ENCODE measurements around the gene SLC17A9.

The SLC17A9 gene

DNA sequence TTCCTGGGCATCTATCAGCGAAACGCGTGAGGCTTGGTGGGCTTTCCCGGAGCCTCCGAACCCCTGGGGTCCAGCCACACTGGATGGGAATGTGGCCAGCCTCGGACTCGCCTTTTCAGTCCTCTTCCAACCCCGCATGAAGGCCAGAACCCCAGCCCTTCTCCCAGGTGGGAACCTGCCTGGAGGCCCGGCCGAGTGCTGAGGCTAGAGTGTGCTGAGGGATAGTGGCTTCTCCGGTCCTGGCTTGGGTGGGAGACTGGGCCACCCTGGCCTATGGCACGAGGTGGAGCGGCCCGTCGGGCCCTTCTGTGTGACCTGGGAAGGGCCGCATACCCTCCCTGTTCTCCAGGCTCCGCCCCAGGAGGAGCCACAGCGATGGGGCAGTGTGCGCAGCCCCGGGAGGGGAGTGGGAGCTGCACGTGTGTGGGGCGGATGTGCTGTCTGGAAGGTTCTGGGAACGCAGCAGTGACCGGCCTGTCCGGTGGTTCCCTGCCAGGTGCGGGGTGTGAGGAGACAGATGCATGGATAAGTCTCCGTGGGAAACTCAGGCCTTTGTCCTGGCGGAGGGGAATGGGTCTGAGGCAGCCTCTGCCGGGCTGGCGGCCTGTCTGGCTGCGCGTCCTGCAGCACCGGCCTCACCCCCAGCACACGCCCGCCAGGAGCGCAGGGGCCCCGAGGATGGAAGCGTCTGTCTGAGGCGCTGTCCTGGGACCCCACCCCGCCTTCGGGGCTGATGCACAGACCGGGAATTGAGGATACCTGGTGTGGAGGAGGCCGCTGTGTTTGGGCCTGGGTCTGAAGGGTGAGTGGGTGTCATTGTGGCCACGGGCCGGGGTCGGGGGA is 55.4 kb downstream of the SLC17A9 start:
- no peak overlapping the region for H3K4me3 ChIP-seq (ENCODE audit: low read depth, low read length)
- no peak for DNase-seq (ENCODE audit: low read depth)
- no peak for TF ChIP-seq MAX (IDR thresholded peaks at IDR 0.05; ENCODE audit: low read depth, low read length)
- TF ChIP-seq MYC (IDR thresholded peaks at IDR 0.05; ENCODE audit: low read depth, low read length), result no peak
- TF ChIP-seq CTCF (IDR thresholded peaks at IDR 0.05; ENCODE audit: low read depth, low read length), result no peak
- TF ChIP-seq POLR2A (IDR thresholded peaks at IDR 0.05; ENCODE audit: extremely low read depth, insufficient read length), result no peak

DNA sequence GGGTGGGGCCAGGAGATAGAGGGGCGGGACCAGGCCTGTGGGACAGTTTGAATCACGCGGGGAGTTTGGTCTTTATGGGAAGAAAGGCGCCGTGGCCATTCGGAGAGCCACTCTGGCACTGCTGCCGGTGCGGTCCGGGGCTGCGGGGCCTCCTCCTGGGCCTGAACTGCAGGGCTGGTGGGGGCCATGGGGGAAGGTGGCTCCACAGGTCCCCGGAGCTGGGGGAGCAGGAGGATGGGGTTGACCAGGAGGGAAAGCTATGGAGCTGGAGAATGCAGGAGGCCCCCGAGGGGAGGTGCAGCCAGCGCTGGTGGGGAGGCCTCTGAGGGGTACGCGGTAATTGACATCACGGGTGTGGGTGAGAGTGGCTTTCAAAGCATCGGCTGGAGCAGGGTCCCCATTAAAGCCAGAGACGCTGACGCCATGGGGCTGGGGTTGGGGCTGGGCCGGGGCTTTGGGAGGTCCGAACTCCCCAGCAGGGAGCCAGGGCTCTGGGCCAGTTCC is 56.1 kb downstream of the SLC17A9 start:
- H3K4me3 ChIP-seq (ENCODE audit: low read depth, low read length), result no peak overlapping the region
- no peak for TF ChIP-seq MAX (IDR thresholded peaks at IDR 0.05; ENCODE audit: low read depth, low read length)
- TF ChIP-seq POLR2A (IDR thresholded peaks at IDR 0.05; ENCODE audit: extremely low read depth, insufficient read length), result no peak
- TF ChIP-seq CTCF (IDR thresholded peaks at IDR 0.05; ENCODE audit: low read depth, low read length), result no peak
- TF ChIP-seq MYC (IDR thresholded peaks at IDR 0.05; ENCODE audit: low read depth, low read length), result no peak
- DNase-seq (ENCODE audit: low read depth), result no peak

DNA sequence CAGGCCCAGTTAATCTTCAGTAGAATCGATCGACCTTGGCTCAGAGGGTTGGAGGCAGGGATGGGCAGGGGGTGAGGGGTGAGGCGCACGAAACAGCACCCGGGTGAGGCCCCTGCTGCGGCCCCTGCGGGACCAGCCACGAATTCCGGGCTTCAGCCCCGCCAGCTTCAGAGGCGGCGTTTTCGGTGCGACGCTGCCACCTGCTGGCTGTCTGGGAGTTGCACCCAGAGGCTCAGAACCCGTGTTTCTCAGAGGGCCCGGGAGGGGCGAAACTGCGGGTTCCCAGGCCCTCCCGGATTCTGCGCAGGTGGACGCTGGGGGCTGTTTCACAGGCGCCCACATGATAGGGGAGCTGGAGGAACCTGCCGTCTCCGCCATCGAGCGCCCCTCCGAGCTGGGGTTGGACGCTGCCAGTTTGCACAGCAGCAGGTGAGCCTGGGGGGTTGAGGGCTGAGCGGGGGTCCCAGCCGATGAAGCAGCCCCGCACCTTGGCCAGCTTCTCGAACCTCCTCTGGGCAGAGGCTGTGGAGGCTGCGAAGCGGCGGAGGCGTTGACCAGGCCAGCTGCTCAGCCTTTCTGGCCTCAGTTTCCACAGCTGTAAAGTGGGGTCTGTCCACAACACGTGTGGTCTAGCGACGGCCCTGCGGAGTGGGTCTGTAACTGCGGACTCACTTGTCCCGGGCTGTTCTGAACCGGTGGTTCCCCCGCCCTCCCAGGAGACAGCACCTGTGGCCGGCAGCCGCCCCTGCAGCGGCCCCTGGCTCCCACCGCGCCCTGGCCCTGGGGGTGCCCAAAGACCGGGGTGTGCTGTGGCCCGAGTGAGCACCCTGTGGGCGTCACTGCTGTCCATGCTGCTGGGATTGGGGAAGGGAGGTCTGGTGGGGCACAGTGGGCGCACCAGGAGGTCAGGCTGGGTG is 56.8 kb downstream of the SLC17A9 start:
- TF ChIP-seq MYC (IDR thresholded peaks at IDR 0.05; ENCODE audit: low read depth, low read length) (no peak), MAX (IDR thresholded peaks at IDR 0.05; ENCODE audit: low read depth, low read length) (peak; percentile 44), CTCF (IDR thresholded peaks at IDR 0.05; ENCODE audit: low read depth, low read length) (peak; percentile 90)
- no peak overlapping the region for H3K4me3 ChIP-seq (ENCODE audit: low read depth, low read length)
- DNase-seq (ENCODE audit: low read depth), result peak; percentile 85

DNA sequence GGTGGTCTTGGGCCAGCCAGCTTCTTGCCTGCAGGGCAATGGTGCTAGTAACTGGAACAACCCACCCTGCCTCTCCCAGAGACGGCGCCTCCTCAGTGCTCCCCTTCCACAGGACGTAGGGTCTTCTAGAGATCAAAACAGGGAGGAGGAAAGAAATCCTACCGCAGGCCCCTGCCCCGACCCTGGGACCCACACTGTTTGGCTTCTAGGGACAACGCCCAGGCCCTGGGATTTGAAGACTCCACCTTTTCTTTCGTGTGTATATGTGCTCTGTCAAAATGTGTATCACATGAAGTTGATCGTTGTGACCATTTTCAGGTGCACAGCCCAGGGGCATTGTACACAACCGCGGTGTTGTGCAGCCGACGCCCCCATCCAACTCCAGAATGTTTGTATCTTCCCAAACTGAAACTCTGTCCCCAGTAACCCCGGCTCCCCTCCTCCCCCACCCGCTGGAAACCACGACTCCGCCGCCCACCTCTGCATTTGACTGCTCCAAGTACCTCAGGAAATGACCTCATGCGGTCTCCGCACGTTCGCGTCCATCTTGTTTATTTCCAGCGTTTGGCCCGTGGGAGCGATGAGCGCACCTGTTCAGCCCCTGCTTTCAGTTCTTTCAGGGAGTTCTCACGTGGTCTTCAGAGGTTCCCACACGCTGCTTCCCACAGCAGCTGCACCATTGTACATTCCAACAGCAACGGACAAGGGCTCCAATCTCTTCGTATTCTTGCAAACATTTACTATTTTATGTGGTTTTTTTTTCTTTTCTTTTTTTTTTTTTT is 57.7 kb downstream of the SLC17A9 start:
- H3K4me3 ChIP-seq (ENCODE audit: low read depth, low read length), result no peak overlapping the region

DNA sequence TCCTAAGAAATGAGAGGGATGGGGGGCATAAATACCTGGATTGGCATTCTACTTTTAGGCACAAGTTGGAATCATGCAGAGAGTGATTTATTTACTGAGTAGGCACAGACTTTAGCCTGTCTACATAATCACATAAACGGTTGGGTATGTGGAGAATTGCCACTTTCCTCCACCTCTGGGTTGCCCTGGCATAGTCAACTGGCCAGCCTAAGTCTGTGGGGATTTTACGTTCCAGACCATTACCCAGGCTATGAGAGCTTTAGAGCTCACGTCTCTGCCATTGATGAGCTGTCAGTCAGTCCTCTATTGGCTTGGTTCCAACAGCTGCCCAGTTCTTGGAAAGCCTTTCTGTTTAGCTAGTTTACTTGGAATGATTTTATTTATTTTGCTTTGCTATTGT is 59.3 kb downstream of the SLC17A9 start:
- no peak overlapping the region for H3K4me3 ChIP-seq (ENCODE audit: low read depth, low read length)
- no peak for DNase-seq (ENCODE audit: low read depth)
- no peak for TF ChIP-seq MYC (IDR thresholded peaks at IDR 0.05; ENCODE audit: low read depth, low read length)
- TF ChIP-seq CTCF (IDR thresholded peaks at IDR 0.05; ENCODE audit: low read depth, low read length), result no peak
- TF ChIP-seq MAX (IDR thresholded peaks at IDR 0.05; ENCODE audit: low read depth, low read length), result no peak
- TF ChIP-seq POLR2A (IDR thresholded peaks at IDR 0.05; ENCODE audit: extremely low read depth, insufficient read length), result no peak

More for the DNA sequence above, 57.7 kb downstream of the SLC17A9 start:
- DNase-seq (ENCODE audit: low read depth), result peak; percentile 76
- TF ChIP-seq POLR2A (IDR thresholded peaks at IDR 0.05; ENCODE audit: extremely low read depth, insufficient read length), result no peak
- peak; percentile 79 for TF ChIP-seq MAX (IDR thresholded peaks at IDR 0.05; ENCODE audit: low read depth, low read length)

All from NB4 (cell line).